Calu3 (cell line): ENCODE results near the gene GPD2. TPM values are rescaled to one million over a fixed set of nuclear protein-coding genes. Genes with fewer than 3 reads are reported as not detected.

Experiments
- BruUV-seq: library from RNA; stranded (reverse); fragments of 400-500 nt; replicated peaks from 2 replicates; lab custom pipeline; 2021; lab: Mats Ljungman, UMichigan
- CTCF ChIA-PET: fragments of 300-600 bp; sonication (Branson Sonifier 250); formaldehyde crosslinking; loops from one replicate; lab custom pipeline; 2022; ENCODE audit warnings: antibody characterized with exemption; lab: Charles Lee
- DNase-seq: peaks from one replicate; pipeline ENCODE4 v3.0.0; 2022
- H3K27ac Mint-ChIP-seq: one replicate; pipeline ENCODE4 v1.8.0; 2022; ENCODE audit warnings: mixed read lengths; ENCODE audit not compliant: unreplicated experiment
- H3K27me3 Mint-ChIP-seq: one replicate; pipeline ENCODE4 v1.8.0; 2022; ENCODE audit warnings: mixed read lengths; ENCODE audit not compliant: unreplicated experiment
- H3K36me3 Mint-ChIP-seq: one replicate; pipeline ENCODE4 v1.8.0; 2022; ENCODE audit warnings: mild to moderate bottlenecking, moderate library complexity, mixed read lengths; ENCODE audit not compliant: insufficient read depth, unreplicated experiment
- H3K4me1 Mint-ChIP-seq: one replicate; pipeline ENCODE4 v1.8.0; 2022; ENCODE audit warnings: mild to moderate bottlenecking, low read depth, mixed read lengths; ENCODE audit not compliant: unreplicated experiment
- H3K4me3 Mint-ChIP-seq: one replicate; pipeline ENCODE4 v1.8.0; 2022; ENCODE audit warnings: mild to moderate bottlenecking, low read depth, moderate library complexity, mixed read lengths; ENCODE audit not compliant: unreplicated experiment
- H3K9me3 Mint-ChIP-seq: one replicate; pipeline ENCODE4 v1.8.0; 2022; ENCODE audit warnings: low read depth, mixed read lengths; ENCODE audit not compliant: unreplicated experiment
- CTCF ChIP-seq: fragments of 200-600 bp; IDR thresholded peaks from one replicate; pipeline ENCODE4 v1.8.0; 2022; ENCODE audit warnings: antibody characterized with exemption; ENCODE audit not compliant: unreplicated experiment
- intact Hi-C: fragments of 100-400 bp; cut with micrococcal nuclease; formaldehyde crosslinking; loops from one replicate; pipeline ENCODE4 v1.10.0; 2022; ENCODE audit not compliant: unreplicated experiment
- total RNA-seq: library from RNA; stranded (reverse); gene quantifications from 2 replicates; pipeline ENCODE4 v1.2.3, GENCODE V29; 2022

The GPD2 gene
- total RNA-seq, 1 experiment from 2014 or later: 55.4 TPM

DNA sequence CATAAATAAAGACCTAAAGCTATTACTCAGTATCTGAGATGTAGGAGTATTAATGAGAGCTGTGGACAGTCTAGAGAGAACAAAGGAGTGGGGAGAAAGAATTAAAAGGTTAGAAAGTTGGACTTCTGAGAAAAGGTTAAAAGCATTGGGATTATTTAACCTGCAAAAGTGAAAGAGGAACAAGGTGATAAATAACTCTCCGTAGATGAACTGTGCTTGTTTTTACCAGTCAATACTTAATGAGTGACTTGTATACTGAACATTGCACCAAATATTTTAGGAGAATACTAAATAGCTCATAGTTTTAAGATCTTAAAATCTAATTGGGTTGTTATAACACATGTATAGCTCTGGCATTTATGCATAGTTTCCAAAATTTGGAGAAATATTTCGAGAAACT lies 137.5 kb downstream of the GPD2 start:
- Mint-ChIP-seq H3K4me1 (no peaks in the 10 kb centered on the region), H3K36me3 (no peaks in the 10 kb centered on the region), H3K9me3 (no peaks in the 10 kb centered on the region), H3K27ac (no peak overlapping the region), H3K4me3 (no peak overlapping the region), H3K27me3 (no peaks in the 10 kb centered on the region)
- intact Hi-C loops: no loop called here
- CTCF ChIA-PET: no interaction called here
- no TSS peak for BruUV-seq
- TF ChIP-seq CTCF: no peak
- no peak for DNase-seq

GRCh38 chr2:156574112-156574511 lies 137.9 kb downstream of the GPD2 start:
- Mint-ChIP-seq H3K27me3 (no peaks in the 10 kb centered on the region), H3K27ac (no peak overlapping the region), H3K9me3 (no peaks in the 10 kb centered on the region), H3K4me1 (no peaks in the 10 kb centered on the region), H3K4me3 (no peak overlapping the region), H3K36me3 (no peaks in the 10 kb centered on the region)
- DNase-seq: no peak
- CTCF ChIA-PET: no interaction called here
- no peak for TF ChIP-seq CTCF
- intact Hi-C loops: no loop called here
- no TSS peak for BruUV-seq

- no peaks in the 10 kb centered on the region for H3K27me3 Mint-ChIP-seq
- H3K9me3 Mint-ChIP-seq: no peaks in the 10 kb centered on the region
- intact Hi-C loops: no loop called here
- no TSS peak for BruUV-seq
- H3K27ac Mint-ChIP-seq: no peak overlapping the region
- H3K4me1 Mint-ChIP-seq: no peaks in the 10 kb centered on the region
- H3K36me3 Mint-ChIP-seq: no peaks in the 10 kb centered on the region
- no peak for TF ChIP-seq CTCF
- DNase-seq: no peak
- CTCF ChIA-PET: no interaction called here
- no peak overlapping the region for H3K4me3 Mint-ChIP-seq
Observed at GRCh38 chr2:156576005-156576404, 139.8 kb downstream of the GPD2 start.

GRCh38 chr2:156580501-156580900 lies 144.3 kb downstream of the GPD2 start:
- TF ChIP-seq CTCF: no peak
- peaks cover 6% of the 10 kb centered on the region for H3K36me3 Mint-ChIP-seq
- no TSS peak for BruUV-seq
- intact Hi-C loops: no loop called here
- H3K27me3 Mint-ChIP-seq: no peaks in the 10 kb centered on the region
- no peak overlapping the region for H3K4me3 Mint-ChIP-seq
- no peaks in the 10 kb centered on the region for H3K4me1 Mint-ChIP-seq
- no peaks in the 10 kb centered on the region for H3K9me3 Mint-ChIP-seq
- CTCF ChIA-PET: no interaction called here
- no peak overlapping the region for H3K27ac Mint-ChIP-seq
- no peak for DNase-seq

DNA sequence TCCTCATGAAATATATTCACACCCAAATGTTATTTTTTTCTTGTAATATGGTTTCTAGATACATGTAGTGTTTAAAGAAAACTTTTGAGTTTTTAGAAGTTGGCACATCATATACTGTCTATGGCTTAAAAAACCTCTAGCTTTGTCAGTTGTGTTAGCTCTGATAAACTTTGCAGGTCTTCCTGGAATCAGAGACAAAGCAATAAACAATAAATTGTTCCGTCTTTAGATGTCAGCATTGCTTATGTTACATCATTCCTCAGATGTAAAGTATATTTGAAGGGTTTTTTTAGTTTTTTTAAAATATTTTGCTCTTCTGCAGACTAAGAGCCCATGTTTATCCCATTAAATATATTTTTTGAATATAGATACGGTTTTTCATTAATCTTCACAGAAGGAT lies 145.1 kb downstream of the GPD2 start:
- no peak overlapping the region for H3K4me3 Mint-ChIP-seq
- TF ChIP-seq CTCF: no peak
- CTCF ChIA-PET: no interaction called here
- peaks cover 6% of the 10 kb centered on the region for H3K36me3 Mint-ChIP-seq
- no TSS peak for BruUV-seq
- DNase-seq: no peak
- intact Hi-C loops: no loop called here
- H3K9me3 Mint-ChIP-seq: no peaks in the 10 kb centered on the region
- H3K4me1 Mint-ChIP-seq: no peaks in the 10 kb centered on the region
- no peak overlapping the region for H3K27ac Mint-ChIP-seq
- H3K27me3 Mint-ChIP-seq: no peaks in the 10 kb centered on the region
